HG02973 (cell line): ENCODE data around the gene NCK2.

Source experiments
- ATAC-seq: cut with Tn5 transposase; IDR thresholded peaks from one replicate; pipeline ENCODE4 v1.9.1; 2021; ENCODE audit warnings: moderate library complexity; ENCODE audit not compliant: unreplicated experiment

Gene NCK2

GRCh38 chr2:105734762-105735538 is 9.8 kb upstream of the NCK2 start:
- no peak for ATAC-seq

- ATAC-seq: no peak
Measured at GRCh38 chr2:105736145-105736544, 8.6 kb upstream of the NCK2 start.

GRCh38 chr2:105737980-105738657 is 6.6 kb upstream of the NCK2 start:
- ATAC-seq: no peak

GRCh38 chr2:105738658-105739241 is 6.0 kb upstream of the NCK2 start:
- ATAC-seq: no peak

- ATAC-seq: no peak
Measured at GRCh38 chr2:105739426-105739825, 5.3 kb upstream of the NCK2 start.

- ATAC-seq: no peak
Measured at GRCh38 chr2:105739944-105740530, 4.7 kb upstream of the NCK2 start.

GRCh38 chr2:105741174-105741573 is 3.5 kb upstream of the NCK2 start:
- no peak for ATAC-seq

GRCh38 chr2:105741617-105742016 is 3.1 kb upstream of the NCK2 start:
- ATAC-seq: no peak

- peak; percentile 68 for ATAC-seq
Measured at GRCh38 chr2:105744091-105744908, 412 bp upstream of the NCK2 start.

GRCh38 chr2:105746177-105747080 is 1.7 kb downstream of the NCK2 start:
- ATAC-seq: peak; percentile 44

- ATAC-seq: no peak
Measured at GRCh38 chr2:105747254-105747894, 2.7 kb downstream of the NCK2 start.

- no peak for ATAC-seq
Measured at GRCh38 chr2:105747991-105748390, 3.3 kb downstream of the NCK2 start.

- no peak for ATAC-seq
Measured at GRCh38 chr2:105748566-105748965, 3.9 kb downstream of the NCK2 start.

GRCh38 chr2:105749583-105750400 is 5.1 kb downstream of the NCK2 start:
- no peak for ATAC-seq

GRCh38 chr2:105750735-105751134 is 6.0 kb downstream of the NCK2 start:
- no peak for ATAC-seq

- ATAC-seq: no peak
Measured at GRCh38 chr2:105751272-105751671, 6.6 kb downstream of the NCK2 start.

- ATAC-seq: no peak
Measured at GRCh38 chr2:105752691-105753358, 8.1 kb downstream of the NCK2 start.

GRCh38 chr2:105753380-105753779 is 8.7 kb downstream of the NCK2 start:
- ATAC-seq: no peak
